Astrocyte of the cerebellum (primary cell): Measurements from ENCODE around the gene RIC8B.

Source experiments
- DNase-seq: peaks from one replicate; pipeline ENCODE4 v3.0.0-alpha.2; 2011; ENCODE audit warnings: low read depth
- H3K4me3 ChIP-seq: 2 replicates; pipeline ENCODE4 v1.5.1; 2011; ENCODE audit warnings: mild to moderate bottlenecking, low read depth, low read length, moderate library complexity
- in situ Hi-C: cut with HindIII; loops from 2 replicates; pipeline ENCODE4 v1.10.0; 2017; ENCODE audit warnings: low sequenced_read_pairs
- TF ChIP-seq, protein P1 (sequence below): IDR thresholded peaks from 2 replicates; pipeline ENCODE4 v1.5.1; 2012; ENCODE audit warnings: low read length, low read depth, moderate library complexity, mild to moderate bottlenecking; ENCODE audit errors: missing control alignments

RIC8B gene

DNA sequence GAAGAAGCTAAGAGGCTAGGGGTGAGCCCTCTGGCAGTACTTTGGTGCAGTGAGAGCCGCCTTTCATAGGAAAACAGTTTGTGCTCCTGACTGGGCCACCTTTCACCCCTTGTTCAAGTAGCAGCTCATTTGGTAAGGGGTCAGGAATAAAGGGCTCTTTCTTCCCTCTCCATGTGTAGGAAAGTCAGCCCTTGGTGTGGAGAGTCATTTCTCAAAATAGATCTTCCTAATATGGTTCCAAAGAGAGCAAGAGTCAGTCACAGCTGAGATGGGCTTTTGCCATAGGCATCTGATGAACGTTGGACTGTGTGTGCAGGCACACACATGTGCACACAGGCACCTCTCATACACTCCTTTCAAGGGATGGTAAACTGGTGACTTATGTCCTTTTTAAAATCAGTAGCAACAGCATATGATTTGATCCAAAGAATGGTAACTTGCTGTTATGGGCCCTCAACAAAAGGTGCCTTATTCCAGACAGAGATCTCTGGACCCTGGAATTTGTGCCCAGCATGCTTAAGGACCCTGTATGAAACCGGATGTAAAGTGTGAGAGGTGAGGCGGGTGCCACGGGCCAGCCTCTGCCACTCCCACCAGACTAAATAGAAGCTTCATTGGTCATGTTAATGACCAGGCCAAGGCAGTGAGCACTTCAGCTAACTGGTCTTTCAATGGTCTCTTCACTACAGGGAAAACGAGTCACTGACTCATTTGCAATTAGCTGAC lies 16.7 kb upstream of the RIC8B start:
- in situ Hi-C loops: no loop called here
- H3K4me3 ChIP-seq: no peak overlapping the region
- no peak for DNase-seq
- TF ChIP-seq, protein P1, sequence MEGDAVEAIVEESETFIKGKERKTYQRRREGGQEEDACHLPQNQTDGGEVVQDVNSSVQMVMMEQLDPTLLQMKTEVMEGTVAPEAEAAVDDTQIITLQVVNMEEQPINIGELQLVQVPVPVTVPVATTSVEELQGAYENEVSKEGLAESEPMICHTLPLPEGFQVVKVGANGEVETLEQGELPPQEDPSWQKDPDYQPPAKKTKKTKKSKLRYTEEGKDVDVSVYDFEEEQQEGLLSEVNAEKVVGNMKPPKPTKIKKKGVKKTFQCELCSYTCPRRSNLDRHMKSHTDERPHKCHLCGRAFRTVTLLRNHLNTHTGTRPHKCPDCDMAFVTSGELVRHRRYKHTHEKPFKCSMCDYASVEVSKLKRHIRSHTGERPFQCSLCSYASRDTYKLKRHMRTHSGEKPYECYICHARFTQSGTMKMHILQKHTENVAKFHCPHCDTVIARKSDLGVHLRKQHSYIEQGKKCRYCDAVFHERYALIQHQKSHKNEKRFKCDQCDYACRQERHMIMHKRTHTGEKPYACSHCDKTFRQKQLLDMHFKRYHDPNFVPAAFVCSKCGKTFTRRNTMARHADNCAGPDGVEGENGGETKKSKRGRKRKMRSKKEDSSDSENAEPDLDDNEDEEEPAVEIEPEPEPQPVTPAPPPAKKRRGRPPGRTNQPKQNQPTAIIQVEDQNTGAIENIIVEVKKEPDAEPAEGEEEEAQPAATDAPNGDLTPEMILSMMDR: no peak

DNA sequence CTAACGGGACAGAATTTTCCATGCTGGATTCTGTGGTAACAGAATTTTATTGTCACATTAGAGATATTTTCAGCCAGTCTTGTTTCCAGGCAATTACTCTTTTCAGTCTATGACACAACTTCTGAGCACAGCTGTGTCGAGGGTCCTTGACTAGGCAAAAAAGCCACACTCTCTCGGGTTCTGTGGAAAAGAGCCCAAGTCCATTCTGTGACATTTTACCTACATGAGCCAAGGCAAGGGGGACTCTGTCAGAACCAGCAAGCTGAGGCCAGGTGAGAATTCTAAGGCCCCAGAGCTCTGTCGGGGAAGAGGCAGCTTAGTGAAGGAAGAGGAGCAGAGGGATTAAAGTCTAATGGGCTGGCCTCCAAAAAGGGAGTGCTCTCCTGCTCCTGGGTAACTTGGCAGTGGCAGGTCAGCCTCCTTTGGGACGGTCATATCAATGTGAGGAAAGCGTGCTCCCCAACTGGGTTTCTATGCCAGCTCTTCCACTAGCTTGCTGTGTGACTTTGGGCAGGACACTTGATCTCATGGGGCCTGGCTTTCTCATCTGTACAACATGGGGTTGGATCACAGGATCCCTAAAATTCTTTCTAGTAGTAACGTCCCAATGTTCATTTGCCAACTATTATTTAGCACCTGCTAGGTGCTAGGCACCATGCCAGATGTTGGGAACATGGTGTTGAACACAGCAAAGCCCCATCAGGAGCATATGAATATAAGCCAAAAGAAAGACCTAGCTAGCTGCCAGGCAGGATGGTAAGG lies 16.0 kb upstream of the RIC8B start:
- in situ Hi-C loops: no loop called here
- H3K4me3 ChIP-seq: no peak overlapping the region
- TF ChIP-seq, protein P1: no peak
- DNase-seq: no peak

DNA sequence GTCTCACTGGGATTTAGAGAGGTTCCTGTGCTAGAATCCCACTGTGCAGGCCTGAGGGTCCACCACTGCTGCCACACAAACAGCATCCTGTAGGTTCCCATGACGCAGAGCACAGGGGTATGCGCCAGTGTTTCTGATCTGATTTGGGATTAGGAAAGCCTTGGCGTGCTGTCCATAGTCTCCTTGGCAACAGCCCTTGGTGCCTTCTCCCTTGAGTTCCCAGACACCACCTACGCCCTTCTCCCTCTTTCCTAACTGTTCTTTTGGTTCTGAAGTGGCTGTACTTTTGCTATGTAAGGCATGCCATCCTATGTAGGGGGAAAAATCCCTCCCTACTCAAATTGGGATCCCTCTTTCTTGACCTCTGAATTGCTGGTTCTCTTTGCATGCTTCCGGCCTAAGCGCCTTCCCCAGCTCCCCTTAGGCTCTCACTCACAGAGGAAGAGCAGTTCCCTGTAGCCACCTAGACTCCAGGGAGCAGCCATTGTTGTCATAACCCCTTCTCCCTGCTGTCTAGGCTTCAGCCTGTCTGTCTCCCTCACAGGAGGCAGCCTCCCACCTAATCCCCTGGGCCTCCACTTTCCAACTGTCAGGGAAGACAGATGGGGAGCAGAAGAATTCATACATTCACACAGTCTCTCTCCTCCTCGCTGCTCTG lies 14.8 kb upstream of the RIC8B start:
- TF ChIP-seq, protein P1: no peak
- no peak overlapping the region for H3K4me3 ChIP-seq
- in situ Hi-C loops: no loop called here
- DNase-seq: no peak

DNA sequence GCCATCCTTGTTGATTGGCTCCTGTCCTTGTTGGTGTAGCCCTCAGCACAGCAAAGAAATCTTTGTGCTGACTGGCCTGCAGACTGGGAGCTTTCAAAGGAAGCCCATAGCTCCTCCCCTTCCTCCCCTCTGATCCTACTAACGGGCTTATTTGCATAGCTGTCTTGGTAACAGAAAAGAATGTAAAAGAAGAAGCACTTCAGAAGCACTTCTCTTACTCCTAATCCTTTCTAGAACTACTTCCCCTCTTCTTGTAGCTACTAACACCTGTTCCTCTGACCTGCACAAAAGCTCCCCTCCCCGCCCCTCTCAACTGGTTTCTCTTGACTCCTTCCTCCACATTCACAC lies 14.3 kb upstream of the RIC8B start:
- in situ Hi-C loops: no loop called here
- TF ChIP-seq, protein P1: no peak
- H3K4me3 ChIP-seq: no peak overlapping the region
- no peak for DNase-seq

DNA sequence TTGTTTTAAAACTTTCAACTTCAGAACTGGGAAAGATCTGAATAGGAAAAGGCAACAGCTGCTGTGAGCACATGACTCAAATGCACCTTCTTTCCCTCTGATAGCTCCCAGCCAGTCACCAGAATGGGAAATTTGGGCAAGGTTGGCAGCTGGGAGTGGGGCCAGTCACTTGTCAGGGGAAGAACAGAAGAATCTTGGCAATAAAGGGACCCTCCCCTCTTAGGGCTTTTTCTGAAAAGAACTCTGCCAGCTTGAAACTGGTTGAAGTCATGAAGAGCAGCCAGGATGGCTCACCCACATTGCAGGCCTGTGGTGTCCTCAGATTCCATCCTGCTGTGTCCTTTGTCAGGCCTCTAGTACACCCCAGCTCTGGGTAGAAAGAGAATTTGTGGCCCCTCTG lies 10.3 kb upstream of the RIC8B start:
- in situ Hi-C loops: no loop called here
- no peak overlapping the region for H3K4me3 ChIP-seq
- no peak for DNase-seq
- TF ChIP-seq, protein P1: no peak

DNA sequence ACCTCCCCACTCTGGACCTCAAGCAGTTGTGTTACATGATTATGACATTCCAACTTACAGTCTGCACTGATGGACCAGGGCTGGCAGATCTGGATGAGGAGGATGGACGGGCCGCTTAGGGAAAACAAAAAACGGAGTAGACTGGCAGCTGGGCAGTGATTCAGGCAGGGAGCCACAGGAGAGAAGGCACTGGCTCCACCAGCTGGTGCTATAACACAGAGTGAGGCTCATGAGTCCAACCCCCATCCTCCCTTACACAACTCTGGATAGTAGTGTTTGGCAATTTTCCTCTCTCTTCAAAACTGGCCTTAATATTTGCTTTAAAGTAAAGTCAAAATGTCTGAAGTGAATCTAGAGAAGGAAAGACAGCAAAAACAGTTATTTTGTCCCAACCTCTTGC lies 9.7 kb upstream of the RIC8B start:
- in situ Hi-C loops: no loop called here
- TF ChIP-seq, protein P1: no peak
- no peak for DNase-seq
- H3K4me3 ChIP-seq: no peak overlapping the region
